NCI-H774 (cell line): ENCODE results near the gene PDZD7.

Experiments used
- DNase-seq: peaks from one replicate; lab custom pipeline; 2025; lab: John Stamatoyannopoulos, UW

Gene PDZD7

DNA sequence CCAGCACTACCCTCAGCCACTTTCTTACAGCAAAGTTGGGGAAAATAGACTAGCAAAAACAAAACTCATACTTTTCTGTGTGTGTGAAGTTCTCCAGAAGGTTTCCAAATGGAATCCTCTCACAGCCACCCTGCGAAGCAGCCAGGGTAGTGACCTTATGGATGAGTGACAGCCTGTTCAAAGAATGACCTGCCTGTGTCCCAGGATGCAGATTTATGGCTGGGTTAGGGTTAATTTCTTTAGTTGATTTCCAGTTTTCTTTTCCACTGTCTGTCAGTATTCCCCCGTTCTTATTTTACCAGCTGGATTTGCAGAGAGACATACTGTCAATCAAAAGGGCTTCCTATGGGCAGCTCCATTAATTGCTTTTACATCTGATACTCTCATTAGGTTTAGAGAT is 64.0 kb downstream of the PDZD7 start:
- no peak for DNase-seq

DNA sequence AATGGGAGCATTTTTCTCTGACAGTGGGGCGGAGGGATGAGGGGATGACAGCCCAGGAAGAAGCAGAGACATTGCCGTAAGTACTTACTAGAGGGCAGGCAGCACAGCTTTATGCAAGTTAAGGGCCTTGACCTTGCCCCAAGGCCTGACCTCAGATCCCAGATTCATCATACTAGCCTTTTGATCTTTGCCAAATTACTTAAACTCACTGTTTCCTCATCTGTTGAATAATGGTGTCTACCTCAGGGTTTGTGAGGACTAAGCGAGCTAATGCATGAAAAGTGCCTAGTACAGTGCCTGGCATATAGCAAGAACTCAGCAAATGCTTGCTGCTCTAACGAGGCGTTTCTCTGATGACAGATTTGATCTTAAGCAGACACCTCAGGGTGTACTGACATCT is 65.1 kb downstream of the PDZD7 start:
- DNase-seq, result no peak

GRCh38 chr10:100963826-100964225 is 67.1 kb downstream of the PDZD7 start:
- no peak for DNase-seq

GRCh38 chr10:100962351-100963080 is 68.4 kb downstream of the PDZD7 start:
- DNase-seq, result no peak

- no peak for DNase-seq
Measured at GRCh38 chr10:100960251-100960650, 70.7 kb downstream of the PDZD7 start.
